ENCODE results near the gene AP2A2. TPM values are rescaled to one million over a fixed set of nuclear protein-coding genes. Genes with fewer than 3 reads are reported as not detected.
"Not testable (repeated sequence)": the region's sequence is repeated elsewhere in the genome, so short reads cannot be mapped to it uniquely, and the experiment has no call there.

The AP2A2 gene
- total and polyA plus RNA-seq, 11 donors: 20.4 to 71.4 (median 36.5) TPM

DNA sequence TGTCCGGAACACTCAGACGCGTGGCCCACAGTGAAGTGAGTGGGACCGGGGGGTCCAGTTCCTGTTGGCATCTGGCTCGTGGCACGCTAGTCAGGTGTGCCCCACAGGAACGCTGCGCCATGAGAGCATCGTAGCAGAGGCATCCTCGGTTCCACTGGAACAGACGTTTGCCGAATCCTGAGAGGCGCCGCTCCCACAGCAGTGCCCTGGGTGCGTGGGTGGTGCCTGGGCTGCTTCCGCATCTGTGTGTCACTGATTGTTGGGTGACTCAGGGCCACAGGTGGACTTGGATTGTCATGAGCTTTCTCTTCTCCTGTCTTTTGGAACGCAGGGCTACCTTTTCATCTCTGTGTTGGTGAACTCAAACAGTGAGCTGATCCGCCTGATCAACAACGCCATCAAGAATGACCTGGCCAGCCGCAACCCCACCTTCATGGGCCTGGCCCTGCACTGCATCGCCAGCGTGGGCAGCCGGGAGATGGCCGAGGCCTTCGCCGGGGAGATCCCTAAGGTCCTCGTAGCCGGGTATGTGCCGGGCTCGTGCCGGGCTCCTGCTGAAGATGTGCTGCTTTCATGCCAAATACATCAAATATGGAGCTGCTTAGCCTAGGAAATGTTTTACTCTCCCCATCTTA lies 46.2 kb downstream of the AP2A2 start:
- no peaks in the 10 kb centered on the region for H3K27me3 ChIP-seq
- peak in 1 of 5 donors; percentile 15 for DNase-seq
- no peak overlapping the region for H3K27ac ChIP-seq
- H3K4me3 ChIP-seq: no peak overlapping the region
- peaks cover 0 to 73% (median 46%) of the 10 kb centered on the region in 9 donors for H3K36me3 ChIP-seq
- TF ChIP-seq, protein P1, sequence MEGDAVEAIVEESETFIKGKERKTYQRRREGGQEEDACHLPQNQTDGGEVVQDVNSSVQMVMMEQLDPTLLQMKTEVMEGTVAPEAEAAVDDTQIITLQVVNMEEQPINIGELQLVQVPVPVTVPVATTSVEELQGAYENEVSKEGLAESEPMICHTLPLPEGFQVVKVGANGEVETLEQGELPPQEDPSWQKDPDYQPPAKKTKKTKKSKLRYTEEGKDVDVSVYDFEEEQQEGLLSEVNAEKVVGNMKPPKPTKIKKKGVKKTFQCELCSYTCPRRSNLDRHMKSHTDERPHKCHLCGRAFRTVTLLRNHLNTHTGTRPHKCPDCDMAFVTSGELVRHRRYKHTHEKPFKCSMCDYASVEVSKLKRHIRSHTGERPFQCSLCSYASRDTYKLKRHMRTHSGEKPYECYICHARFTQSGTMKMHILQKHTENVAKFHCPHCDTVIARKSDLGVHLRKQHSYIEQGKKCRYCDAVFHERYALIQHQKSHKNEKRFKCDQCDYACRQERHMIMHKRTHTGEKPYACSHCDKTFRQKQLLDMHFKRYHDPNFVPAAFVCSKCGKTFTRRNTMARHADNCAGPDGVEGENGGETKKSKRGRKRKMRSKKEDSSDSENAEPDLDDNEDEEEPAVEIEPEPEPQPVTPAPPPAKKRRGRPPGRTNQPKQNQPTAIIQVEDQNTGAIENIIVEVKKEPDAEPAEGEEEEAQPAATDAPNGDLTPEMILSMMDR (IDR thresholded peaks at IDR 0.05): no peak
- intact Hi-C loops (cut with DNase I): no loop called here
- H3K4me1 ChIP-seq: peaks cover 0 to 11% (median under 1%) of the 10 kb centered on the region in 12 donors
- 92 to 95% (median 94%) methylated on average over 20 to 31 of the region's 31 CpGs for WGBS, 4 donors
- H3K9me3 ChIP-seq: no peaks in the 10 kb centered on the region
- no peak for ATAC-seq

DNA sequence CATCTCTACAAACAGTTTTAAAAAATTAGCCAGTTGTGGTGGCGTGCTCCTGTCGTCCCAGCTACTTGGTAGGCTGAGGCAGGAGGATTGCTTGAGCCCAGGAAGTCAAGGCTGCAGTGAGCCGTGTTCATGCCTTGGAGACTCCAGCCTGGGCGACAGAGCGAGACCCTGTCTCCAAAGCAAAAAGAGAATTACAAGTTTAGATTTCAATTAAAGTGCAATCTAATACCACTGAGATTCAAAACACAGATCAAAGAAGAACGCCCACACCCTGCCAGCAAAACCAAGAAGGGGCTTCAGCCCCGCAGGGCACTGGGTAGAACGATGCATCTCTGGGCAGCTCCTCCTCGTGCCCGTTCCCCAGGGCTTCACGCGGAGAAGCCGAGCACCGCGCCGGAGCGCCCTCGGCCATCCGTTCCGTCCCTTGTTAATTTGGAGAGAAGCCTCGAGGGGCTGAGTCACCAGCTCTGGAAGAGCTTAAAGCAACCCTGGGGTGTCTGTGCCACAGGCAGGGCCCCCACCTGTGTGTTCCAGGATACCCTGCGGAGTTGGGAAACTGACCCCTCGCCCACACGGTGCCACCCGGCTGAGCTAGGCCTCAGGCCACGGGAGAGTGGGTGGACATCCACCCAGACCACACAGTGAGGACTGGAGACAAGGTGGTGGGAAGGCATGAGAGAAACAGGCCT lies 47.0 kb downstream of the AP2A2 start:
- H3K9me3 ChIP-seq: no peaks in the 10 kb centered on the region
- 90 to 97% (median 95%) methylated on average over 25 to 26 of the region's 26 CpGs for WGBS, 4 donors
- DNase-seq: no peak
- no peak overlapping the region for H3K27ac ChIP-seq
- H3K4me1 ChIP-seq: peaks cover 0 to 11% (median 0%) of the 10 kb centered on the region in 12 donors
- H3K27me3 ChIP-seq: no peaks in the 10 kb centered on the region
- TF ChIP-seq, protein P1 (IDR thresholded peaks at IDR 0.05): no peak
- TF ChIP-seq POLR2A (IDR thresholded peaks at IDR 0.05): no peak
- ATAC-seq: no peak
- no peak overlapping the region for H3K4me3 ChIP-seq
- intact Hi-C loops (cut with DNase I): no loop called here
- H3K36me3 ChIP-seq: peaks cover 0 to 81% (median 54%) of the 10 kb centered on the region in 9 donors

DNA sequence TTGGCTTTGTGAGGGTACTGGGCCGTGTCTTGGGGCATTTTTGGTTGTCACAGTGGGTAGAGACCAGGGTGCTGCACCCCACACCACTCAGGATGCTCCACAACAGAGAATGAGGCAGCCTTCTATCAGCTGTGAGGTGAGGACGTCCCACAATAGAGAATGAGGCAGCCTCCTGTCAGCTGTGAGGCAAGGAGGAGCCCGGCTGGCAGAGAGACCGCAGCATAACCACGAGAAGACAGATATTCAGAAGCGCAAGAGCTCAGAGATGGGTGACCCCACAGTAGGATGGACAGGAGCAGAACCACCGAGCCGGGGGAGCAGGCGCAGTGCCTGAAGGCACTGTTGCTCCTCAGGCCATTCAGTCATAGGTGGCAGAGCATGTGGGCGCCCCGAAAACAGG lies 47.6 kb downstream of the AP2A2 start:
- TF ChIP-seq POLR2A (IDR thresholded peaks at IDR 0.05): no peak
- TF ChIP-seq, protein P1 (IDR thresholded peaks at IDR 0.05): no peak
- no peak for ATAC-seq
- DNase-seq: no peak
- H3K4me1 ChIP-seq: peaks cover 0 to 6% (median 0%) of the 10 kb centered on the region in 12 donors
- H3K27me3 ChIP-seq: no peaks in the 10 kb centered on the region
- intact Hi-C loops (cut with DNase I): no loop called here
- no peak overlapping the region for H3K27ac ChIP-seq
- H3K9me3 ChIP-seq: no peaks in the 10 kb centered on the region
- no peak overlapping the region for H3K4me3 ChIP-seq
- peaks cover 0 to 87% (median 59%) of the 10 kb centered on the region in 9 donors for H3K36me3 ChIP-seq
- 92 to 97% (median 96%) methylated on average over 10 to 11 of the region's 11 CpGs for WGBS, 4 donors

- DNase-seq; H3K4me1 ChIP-seq; H3K27me3 ChIP-seq; intact Hi-C loops (cut with DNase I); H3K4me3 ChIP-seq; ATAC-seq; H3K9me3 ChIP-seq; H3K27ac ChIP-seq: not testable (repeated sequence)
- peaks cover 0 to 86% (median 68%) of the 10 kb centered on the region in 9 donors for H3K36me3 ChIP-seq
- WGBS, 4 donors: 88 to 94% (median 91%) methylated on average over 41 of the region's 41 CpGs
Measured at GRCh38 chr11:975376-975775, 49.7 kb downstream of the AP2A2 start.
